ENCODE data around the gene P2RX5.
"Not testable (repeated sequence)": the region's sequence is repeated elsewhere in the genome, so short reads cannot be mapped to it uniquely, and the experiment has no call there.

- TF ChIP-seq CTCF, POLR2A, POLR2AphosphoS5, EP300 (IDR thresholded peaks at IDR 0.05): not testable (repeated sequence)
Measured at GRCh38 chr17:3702041-3702539, 6.1 kb upstream of the P2RX5 start.
